HPDE6-E6E7 (cell line): ENCODE results near the gene WDFY3.

Source experiments
- DNase-seq: peaks from one replicate; pipeline ENCODE4 v3.0.0; 2011; ENCODE audit warnings: missing footprints; ENCODE audit errors: extremely low spot score

Gene WDFY3

DNA sequence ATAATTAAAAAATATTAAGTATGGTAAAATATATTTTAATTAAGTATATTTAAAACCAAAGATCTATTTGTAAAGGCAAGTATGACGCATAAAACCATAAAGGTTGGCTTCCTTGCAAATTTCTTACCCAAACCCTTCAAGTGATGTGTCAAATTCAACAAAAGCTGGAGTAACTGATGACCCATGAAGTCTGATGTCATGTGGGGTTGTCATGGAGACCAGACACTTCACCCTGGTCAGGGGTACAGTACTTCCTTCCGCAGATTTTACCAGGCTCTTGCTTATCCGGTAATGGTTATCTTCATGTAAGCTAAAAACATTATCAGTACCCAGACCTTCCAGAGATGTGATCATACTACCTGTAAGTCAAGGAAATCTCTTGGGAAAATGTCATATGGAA is 170.1 kb downstream of the WDFY3 start:
- no peak for DNase-seq

DNA sequence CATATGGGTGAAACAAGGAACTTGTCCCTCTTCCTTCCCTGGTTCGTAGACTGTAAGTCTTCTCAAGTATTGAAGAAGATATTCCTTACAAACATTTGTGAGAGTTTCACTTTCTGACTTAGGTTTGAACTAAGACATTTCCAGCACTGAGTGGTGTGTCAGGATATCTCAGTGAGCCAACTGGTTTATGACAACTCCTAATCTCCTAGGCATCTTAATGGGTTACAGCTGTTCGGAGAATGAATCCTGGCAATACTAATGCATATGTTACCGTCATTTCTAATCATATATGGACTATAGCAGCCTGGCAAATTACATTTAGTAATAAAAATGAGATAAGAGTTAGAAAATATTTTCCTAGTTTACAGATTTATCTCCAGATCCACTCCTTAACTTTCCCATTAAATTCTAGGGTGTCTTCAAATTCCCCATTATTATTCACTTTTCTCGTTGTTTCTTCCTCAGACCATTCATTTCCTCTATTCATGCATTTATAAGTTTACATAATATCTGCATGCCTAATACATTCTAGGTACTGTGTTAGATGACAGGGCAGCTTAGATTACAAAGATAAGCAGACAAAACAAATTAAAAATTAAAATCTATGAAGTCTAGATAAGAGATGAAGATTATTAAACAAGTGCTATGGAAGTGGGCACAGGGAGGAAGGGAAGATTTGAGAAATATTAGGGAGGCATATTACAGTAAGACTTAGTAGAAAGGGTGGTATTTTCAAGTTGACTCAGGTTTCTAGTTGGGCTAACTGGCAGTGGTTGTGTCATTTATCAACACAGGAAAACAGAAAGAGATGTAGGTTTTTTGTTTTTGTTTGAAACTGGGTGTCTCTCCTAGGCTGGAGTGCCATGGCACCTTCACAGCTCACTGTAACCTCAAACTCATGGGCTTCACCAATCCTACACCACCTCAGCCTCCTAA is 173.9 kb downstream of the WDFY3 start:
- no peak for DNase-seq

DNA sequence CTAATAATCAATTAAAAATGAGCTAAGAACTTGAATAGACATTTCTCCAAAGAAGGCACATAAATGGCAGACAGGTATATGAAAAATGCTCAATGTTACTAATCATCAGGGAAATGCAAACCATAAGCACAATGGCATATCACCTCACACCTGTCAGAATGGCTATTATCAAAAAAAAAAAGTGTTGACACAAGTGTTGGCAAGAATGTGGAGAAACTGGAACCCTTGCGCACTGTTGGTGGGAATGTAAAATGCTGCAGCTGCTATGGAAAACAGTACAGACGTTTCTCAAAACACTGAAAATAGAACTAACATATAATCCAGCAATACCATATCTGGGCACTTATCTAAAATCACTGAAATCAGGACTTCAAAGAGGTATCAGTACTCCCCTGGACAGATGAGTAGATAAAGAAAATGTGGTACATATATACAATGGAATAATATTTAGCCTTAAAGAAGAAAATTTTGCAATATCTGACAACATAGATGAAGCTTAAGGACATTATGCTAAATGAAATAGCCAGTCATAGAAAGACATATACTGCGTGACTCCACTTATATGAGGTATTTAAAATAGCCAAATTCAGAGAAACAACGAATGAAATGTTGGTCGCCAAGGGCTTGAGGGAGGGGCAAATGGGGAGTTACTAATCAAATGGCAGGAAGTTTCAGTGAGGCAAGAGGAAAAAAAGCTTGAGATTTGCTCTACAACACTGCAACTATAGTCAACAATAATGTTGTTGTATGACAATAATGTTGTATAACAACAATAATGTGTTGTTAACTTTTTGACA is 175.5 kb downstream of the WDFY3 start:
- no peak for DNase-seq

DNA sequence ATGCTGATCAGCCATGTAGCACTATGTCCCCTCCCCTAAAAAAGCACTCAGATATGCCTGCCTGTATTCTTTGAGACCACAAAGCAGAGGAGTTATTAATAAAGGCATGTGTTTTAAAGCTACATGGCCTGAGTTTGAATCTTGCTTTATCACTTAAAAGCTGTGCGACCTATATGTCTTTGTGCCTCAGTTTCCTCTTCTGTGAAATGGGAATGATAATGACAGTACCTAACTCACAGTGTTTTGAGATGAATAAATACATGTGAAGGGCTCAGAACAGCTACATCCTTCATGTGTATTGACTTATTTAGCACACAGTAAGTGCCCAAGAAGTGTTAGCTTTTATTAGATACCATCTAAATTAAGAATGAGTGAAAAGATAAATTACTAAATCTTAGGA is 180.0 kb downstream of the WDFY3 start:
- no peak for DNase-seq

DNA sequence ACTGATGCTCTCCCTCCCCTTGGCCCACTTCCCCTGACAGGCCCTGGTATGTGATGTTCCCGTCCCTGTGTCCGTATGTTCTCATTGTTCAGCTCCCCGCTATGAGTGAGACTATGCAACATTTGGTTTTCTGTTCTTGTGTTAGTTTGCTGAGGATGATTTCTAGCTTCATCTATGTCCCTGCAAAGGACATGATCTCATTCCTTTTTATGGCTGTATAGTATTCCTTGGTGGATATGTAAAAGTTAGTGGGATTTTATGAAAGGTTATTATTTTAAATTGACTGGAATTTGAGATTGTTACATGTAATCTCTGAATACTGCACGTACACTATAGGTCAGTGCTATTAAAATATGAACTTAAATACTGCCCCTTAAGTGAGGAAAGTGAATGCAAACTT is 184.0 kb downstream of the WDFY3 start:
- DNase-seq, result no peak

DNA sequence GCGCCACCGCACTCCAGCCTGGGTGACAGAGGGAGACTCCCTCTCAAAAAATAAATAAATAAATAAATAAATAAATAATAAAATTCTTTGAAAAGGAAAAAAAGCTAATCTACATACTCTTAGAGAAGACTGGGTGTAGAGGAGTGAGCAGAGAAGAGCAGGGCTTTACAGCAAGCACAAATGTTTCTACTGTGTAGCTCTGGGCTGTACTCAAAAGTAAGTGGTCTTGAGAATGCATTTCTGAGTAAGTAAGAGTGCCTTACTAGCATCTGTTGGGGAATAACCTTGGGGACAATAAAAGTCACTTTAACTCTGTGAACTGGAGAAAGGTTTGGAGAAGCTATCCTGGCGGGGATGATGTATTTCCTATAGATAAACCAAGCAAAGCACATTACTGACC is 185.8 kb downstream of the WDFY3 start:
- DNase-seq, result no peak

GRCh38 chr4:84778041-84778440 is 188.4 kb downstream of the WDFY3 start:
- no peak for DNase-seq

- no peak for DNase-seq
These were observed 199.3 kb downstream of the WDFY3 start for GRCh38 chr4:84767168-84767567.

- no peak for DNase-seq
These were observed 213.0 kb downstream of the WDFY3 start for GRCh38 chr4:84753321-84753972.

DNA sequence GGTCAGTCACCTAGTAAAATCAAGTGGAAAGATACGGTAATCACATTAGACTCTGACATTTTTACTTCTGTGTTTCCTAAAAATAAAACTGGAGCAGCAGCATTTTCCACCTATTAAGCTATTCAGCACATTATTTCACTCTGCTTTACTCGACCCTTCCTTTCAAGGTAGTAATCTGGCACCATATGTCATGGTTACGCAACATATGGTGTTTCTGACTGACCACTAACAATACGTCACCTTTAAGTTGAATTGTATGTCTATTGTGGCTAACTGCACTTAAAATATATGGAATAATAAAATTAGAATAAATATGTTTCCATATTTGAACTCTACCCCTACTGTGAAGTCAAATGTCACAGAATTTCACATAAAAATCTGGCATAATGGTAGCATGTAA is 214.8 kb downstream of the WDFY3 start:
- DNase-seq, result no peak

DNA sequence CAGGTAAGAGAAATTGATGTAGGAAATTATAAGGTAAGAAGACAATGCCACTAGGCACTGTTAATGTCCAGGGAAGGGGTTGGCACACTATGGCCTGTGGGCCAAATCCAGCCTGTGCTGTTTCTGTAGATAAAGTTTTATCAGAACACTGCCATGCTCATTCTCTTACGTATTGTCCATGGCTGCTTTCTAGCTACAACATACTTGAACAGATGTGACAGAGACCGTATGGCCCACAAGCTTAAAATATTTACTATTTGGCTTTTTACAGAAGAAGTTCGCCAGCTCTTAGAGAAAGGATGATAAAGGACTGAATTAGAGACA is 215.6 kb downstream of the WDFY3 start:
- no peak for DNase-seq

- peak; percentile 29 for DNase-seq
These were observed 216.1 kb downstream of the WDFY3 start for GRCh38 chr4:84750260-84750959.

DNA sequence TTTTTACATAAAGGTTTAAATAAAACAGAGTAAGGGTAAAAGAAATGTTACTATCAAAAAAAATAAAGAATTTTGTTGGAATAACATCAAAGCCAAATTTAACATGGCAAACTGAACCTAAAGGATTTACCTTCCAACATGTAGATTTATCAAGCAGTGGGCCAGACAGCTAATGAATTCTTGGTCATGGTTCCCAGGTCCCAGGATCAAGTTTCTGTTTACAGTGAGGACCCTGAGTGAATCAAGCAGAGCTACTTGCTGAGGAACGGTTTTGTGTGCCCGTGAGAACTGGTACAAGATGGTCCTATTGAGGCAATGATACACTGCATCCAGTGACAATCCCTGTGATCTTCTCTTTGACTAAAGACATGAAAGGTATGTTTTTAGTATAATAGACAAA is 226.4 kb downstream of the WDFY3 start:
- no peak for DNase-seq

GRCh38 chr4:84738622-84739021 is 227.9 kb downstream of the WDFY3 start:
- DNase-seq, result no peak

DNA sequence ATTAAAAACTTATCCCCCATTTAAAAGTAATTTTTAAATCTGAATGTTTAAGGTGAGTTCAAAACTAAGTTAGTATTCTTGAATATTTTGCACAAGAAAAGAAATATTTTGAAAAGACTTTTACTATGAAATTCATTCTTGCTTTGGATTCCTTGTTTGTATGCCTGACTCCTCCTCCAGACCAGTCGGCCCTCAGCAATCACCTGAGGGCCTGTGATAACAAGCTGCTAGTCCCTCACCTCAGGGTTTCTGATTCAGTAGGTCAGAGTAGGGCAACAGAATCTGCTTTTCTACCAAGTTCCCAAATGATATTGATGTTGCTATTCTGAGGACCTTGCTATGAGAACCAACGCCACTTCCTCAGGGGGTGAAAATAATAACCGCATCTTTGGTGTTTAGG is 228.8 kb downstream of the WDFY3 start:
- DNase-seq, result no peak

DNA sequence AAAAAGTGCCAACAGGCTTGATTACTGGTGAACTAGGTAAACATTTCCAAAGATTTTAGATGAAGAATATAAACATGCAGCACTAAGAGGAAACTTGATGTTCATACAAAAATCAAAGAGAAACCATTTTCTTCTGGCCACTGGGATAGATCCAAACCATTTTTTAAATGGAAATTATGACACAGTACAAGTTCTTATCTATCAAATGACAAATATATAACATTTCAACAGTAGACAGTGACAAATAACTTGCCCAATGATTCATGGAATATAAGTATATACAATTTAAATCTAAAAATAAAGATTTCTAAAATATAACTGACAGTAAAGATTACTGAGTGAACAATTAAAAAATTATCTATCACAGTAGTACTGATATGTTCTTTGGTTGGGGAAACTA is 232.5 kb downstream of the WDFY3 start:
- DNase-seq, result no peak

DNA sequence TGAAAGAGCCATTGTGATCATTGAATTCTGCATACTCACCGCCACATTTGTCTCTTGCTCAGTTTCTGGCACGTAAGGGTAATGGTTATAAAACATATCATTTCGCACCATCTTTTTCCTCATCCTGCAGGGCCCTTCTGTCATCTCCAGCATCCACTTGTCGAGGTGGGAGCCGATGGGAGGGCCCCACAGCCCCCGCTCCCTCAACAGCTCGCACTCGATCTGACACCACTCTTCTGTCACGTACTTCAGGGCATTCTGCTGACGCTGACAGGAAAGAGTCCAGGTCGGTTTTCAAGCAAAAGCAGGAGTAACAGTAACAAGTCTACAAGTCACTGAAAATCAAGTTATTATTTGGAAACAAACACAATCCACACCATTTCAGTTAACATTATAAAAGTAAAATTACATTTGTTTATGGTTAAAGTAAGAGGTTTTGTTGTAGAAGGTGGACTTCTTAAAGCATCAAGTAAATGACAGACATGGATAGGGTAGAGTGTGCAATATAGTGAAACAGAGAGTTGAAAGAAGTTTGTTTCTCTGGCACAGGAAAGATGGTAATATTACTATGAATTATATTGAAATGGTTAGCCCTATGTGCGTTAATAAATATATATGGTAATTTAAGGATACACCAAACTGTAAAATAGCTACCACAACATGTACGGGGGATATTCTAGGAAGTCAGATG is 233.0 kb downstream of the WDFY3 start:
- no peak for DNase-seq

DNA sequence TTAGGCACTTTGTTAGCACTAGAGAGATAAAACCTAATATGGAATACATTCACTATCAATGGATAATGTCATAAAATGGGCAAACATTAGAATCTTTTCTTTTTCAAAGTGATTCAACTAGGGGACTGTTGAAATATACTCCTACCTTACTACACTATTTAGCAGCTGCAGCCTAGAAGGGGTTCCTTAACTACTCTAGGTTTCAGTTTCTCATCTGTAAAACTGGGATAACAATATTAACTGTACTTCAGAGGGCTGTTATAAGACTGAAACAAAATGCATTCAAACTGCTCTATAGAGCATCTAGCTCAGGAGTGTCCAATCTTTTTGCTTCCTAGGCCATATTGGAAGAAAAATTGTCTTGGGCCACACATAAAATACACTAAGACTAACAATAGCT is 236.1 kb downstream of the WDFY3 start:
- DNase-seq, result no peak

DNA sequence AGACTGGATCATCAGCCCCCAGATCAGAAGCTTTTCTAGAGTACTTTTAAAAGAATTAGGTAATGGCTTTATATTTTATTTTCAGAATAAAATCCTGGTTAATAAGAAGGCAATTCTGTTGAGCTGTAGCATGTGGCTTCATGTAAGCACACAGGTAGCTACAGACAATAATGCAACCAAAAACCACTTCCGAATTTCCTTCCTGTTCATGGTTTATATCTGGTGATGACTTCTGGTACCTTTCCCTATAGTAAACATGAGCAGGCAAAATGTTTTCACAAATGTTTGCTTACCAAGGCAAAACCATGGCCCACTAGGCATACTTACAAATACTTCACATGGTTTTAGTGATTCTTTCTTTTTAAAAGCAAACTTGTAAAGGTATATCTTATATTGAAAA is 239.0 kb downstream of the WDFY3 start:
- DNase-seq, result no peak

GRCh38 chr4:84726356-84726755 is 240.1 kb downstream of the WDFY3 start:
- no peak for DNase-seq

GRCh38 chr4:84722720-84723119 is 243.8 kb downstream of the WDFY3 start:
- DNase-seq, result no peak
